ENCODE measurements around the gene CTSD. TPM values are rescaled to one million over a fixed set of nuclear protein-coding genes. Genes with fewer than 3 reads are reported as not detected.

The CTSD gene
- total RNA-seq, 1 experiment from 2014 or later: 127 TPM

DNA sequence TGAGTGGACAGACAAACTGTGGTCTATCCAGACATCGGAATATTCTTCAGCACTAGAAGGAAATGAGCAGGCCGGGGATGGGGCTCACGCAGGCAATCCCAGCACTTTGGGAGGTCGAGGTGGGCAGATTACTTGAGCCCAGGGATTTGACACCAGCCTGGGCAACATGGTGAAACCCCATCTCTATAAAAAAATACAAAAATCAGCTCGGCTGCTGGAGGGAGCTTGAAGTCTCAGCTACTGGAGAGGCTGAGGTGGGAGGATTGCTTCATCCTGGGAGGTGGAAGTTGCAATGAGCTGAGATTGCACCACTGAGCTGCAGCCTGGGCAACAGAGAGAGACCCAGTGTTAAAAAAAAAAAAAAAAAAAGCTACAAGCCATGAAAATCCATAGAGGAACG is 8.0 kb upstream of the CTSD start:
- H3K36me3 ChIP-seq (ENCODE audit: control insufficient read depth in 1 of 2, insufficient read depth in 2 of 2, low read length in 2 of 2): no peaks in the 10 kb centered on the region
- POLR2A ChIA-PET: interaction anchor here (1.4 kb wide), 1 partner anchor 10 kb away, joined by 4 read pairs; no protein-coding TSS in a partner anchor
- H3K4me2 ChIP-seq (ENCODE audit: low read length): peak overlapping the region; percentile 90
- no peak overlapping the region for H3K9ac ChIP-seq (ENCODE audit: low read length)
- H2AFZ ChIP-seq (ENCODE audit: low read depth, low read length, poor library complexity, severe bottlenecking): no peak overlapping the region
- DNase-seq (ENCODE audit: low read depth, low spot score) (no peak), ATAC-seq (no peak)
- H3K9me2 ChIP-seq (ENCODE audit: insufficient read depth): no peaks in the 10 kb centered on the region
- RAD21 ChIA-PET (ENCODE audit: low non-redundant PET in 1 of 2, low total read pairs in 2 of 2, uncharacterized antibody in 2 of 2, unreplicated experiment in 2 of 2): no interaction called here
- peaks cover 23 to 49% of the 10 kb centered on the region in 2 experiments for H3K4me1 ChIP-seq (ENCODE audit: control insufficient read depth in 1 of 2, insufficient read depth in 2 of 2, low read length in 2 of 2)
- H3K9me3 ChIP-seq (ENCODE audit: control insufficient read depth in 1 of 2, insufficient read depth in 1 of 2, low read depth in 1 of 2, low read length in 2 of 2): no peaks in the 10 kb centered on the region
- H3K27me3 ChIP-seq (ENCODE audit: insufficient read depth, low read length): no peaks in the 10 kb centered on the region
- intact Hi-C loops (cut with micrococcal nuclease): no loop called here
- CTCF ChIA-PET: no interaction called here
- TF ChIP-seq TCF7L2 (IDR thresholded peaks at IDR 0.05; ENCODE audit: borderline replicate concordance, extremely low read depth, insufficient read depth, insufficient read length): no peak
- TF ChIP-seq EGR1 (IDR thresholded peaks at IDR 0.05; ENCODE audit: low read depth): no peak
- TF ChIP-seq POLR2AphosphoS5 (IDR thresholded peaks at IDR 0.05; ENCODE audit: low read depth, low read length): no peak
- TF ChIP-seq, protein P1, sequence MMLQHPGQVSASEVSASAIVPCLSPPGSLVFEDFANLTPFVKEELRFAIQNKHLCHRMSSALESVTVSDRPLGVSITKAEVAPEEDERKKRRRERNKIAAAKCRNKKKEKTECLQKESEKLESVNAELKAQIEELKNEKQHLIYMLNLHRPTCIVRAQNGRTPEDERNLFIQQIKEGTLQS (IDR thresholded peaks at IDR 0.05): no peak
- TF ChIP-seq CEBPB (IDR thresholded peaks at IDR 0.05; ENCODE audit: low read depth): no peak
- TF ChIP-seq SIN3A (IDR thresholded peaks at IDR 0.05; ENCODE audit: low read depth): no peak
- no peak for TF ChIP-seq RAD21 (IDR thresholded peaks at IDR 0.05; ENCODE audit: low read depth)
- TF ChIP-seq, protein P2, sequence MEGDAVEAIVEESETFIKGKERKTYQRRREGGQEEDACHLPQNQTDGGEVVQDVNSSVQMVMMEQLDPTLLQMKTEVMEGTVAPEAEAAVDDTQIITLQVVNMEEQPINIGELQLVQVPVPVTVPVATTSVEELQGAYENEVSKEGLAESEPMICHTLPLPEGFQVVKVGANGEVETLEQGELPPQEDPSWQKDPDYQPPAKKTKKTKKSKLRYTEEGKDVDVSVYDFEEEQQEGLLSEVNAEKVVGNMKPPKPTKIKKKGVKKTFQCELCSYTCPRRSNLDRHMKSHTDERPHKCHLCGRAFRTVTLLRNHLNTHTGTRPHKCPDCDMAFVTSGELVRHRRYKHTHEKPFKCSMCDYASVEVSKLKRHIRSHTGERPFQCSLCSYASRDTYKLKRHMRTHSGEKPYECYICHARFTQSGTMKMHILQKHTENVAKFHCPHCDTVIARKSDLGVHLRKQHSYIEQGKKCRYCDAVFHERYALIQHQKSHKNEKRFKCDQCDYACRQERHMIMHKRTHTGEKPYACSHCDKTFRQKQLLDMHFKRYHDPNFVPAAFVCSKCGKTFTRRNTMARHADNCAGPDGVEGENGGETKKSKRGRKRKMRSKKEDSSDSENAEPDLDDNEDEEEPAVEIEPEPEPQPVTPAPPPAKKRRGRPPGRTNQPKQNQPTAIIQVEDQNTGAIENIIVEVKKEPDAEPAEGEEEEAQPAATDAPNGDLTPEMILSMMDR (IDR thresholded peaks at IDR 0.05 in 2 of 3, conservative IDR thresholded peaks at IDR 0.05 in 1 of 3; ENCODE audit: borderline replicate concordance in 1 of 3, insufficient read depth in 1 of 3, low read depth in 2 of 3, low read length in 2 of 3): no peak
- TF ChIP-seq, protein P3, sequence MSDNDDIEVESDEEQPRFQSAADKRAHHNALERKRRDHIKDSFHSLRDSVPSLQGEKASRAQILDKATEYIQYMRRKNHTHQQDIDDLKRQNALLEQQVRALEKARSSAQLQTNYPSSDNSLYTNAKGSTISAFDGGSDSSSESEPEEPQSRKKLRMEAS (IDR thresholded peaks at IDR 0.05): no peak
- no peak for TF ChIP-seq JUND (IDR thresholded peaks at IDR 0.05)
- TF ChIP-seq SRF (IDR thresholded peaks at IDR 0.05; ENCODE audit: low read depth): no peak
- no TSS peak for BruUV-seq (replicated peaks)
- H3K79me2 ChIP-seq (ENCODE audit: insufficient read depth, low read length): no peaks in the 10 kb centered on the region
- H3K4me3 ChIP-seq (replicated peaks in 1 of 2; ENCODE audit: low read depth in 1 of 2, low read length in 2 of 2): no peak overlapping the region
- H4K20me1 ChIP-seq (ENCODE audit: insufficient read depth): no peaks in the 10 kb centered on the region
- peak overlapping the region; percentile 75; the same call in 1 of the 2 replicates for H3K27ac ChIP-seq (ENCODE audit: low read depth, low read length)

Data from HCT116 (cell line).